ENCODE data around the gene ASTE1.
"Not testable (repeated sequence)": the region's sequence is repeated elsewhere in the genome, so short reads cannot be mapped to it uniquely, and the experiment has no call there.

The ASTE1 gene

GRCh38 chr3:130976706-130977105 lies 49.9 kb downstream of the ASTE1 start:
- no peaks in the 10 kb centered on the region for H3K9me3 Mint-ChIP-seq
- H3K4me3 Mint-ChIP-seq: no peak overlapping the region
- H3K36me3 Mint-ChIP-seq: peaks cover 63% of the 10 kb centered on the region
- ATAC-seq: no peak
- no peaks in the 10 kb centered on the region for H3K4me1 Mint-ChIP-seq
- H3K27ac Mint-ChIP-seq: no peak overlapping the region
- no peaks in the 10 kb centered on the region for H3K27me3 Mint-ChIP-seq

- Mint-ChIP-seq H3K4me1 (no peaks in the 10 kb centered on the region), H3K36me3 (peaks cover 67% of the 10 kb centered on the region), H3K27ac (no peak overlapping the region), H3K4me3 (no peak overlapping the region), H3K9me3 (no peaks in the 10 kb centered on the region), H3K27me3 (no peaks in the 10 kb centered on the region)
- ATAC-seq: no peak
Observed at GRCh38 chr3:130975251-130975650, 51.4 kb downstream of the ASTE1 start.

- no peak overlapping the region for H3K4me3 Mint-ChIP-seq
- peaks cover 71% of the 10 kb centered on the region for H3K36me3 Mint-ChIP-seq
- H3K9me3 Mint-ChIP-seq: no peaks in the 10 kb centered on the region
- ATAC-seq: no peak
- no peak overlapping the region for H3K27ac Mint-ChIP-seq
- no peaks in the 10 kb centered on the region for H3K4me1 Mint-ChIP-seq
- H3K27me3 Mint-ChIP-seq: no peaks in the 10 kb centered on the region
Observed at GRCh38 chr3:130974201-130974600, 52.4 kb downstream of the ASTE1 start.

- no peaks in the 10 kb centered on the region for H3K9me3 Mint-ChIP-seq
- H3K4me1 Mint-ChIP-seq: no peaks in the 10 kb centered on the region
- H3K27me3 Mint-ChIP-seq: no peaks in the 10 kb centered on the region
- peaks cover 74% of the 10 kb centered on the region for H3K36me3 Mint-ChIP-seq
- no peak overlapping the region for H3K27ac Mint-ChIP-seq
- no peak overlapping the region for H3K4me3 Mint-ChIP-seq
- ATAC-seq: no peak
Observed at GRCh38 chr3:130973406-130973805, 53.2 kb downstream of the ASTE1 start.

- H3K4me3 Mint-ChIP-seq, ATAC-seq, H3K9me3 Mint-ChIP-seq, H3K27me3 Mint-ChIP-seq, H3K4me1 Mint-ChIP-seq, H3K27ac Mint-ChIP-seq: not testable (repeated sequence)
- peaks cover 82% of the 10 kb centered on the region for H3K36me3 Mint-ChIP-seq
Observed at GRCh38 chr3:130972592-130972991, 54.0 kb downstream of the ASTE1 start.

GRCh38 chr3:130971208-130971607 lies 55.4 kb downstream of the ASTE1 start:
- Mint-ChIP-seq H3K9me3 (no peaks in the 10 kb centered on the region), H3K4me1 (no peaks in the 10 kb centered on the region), H3K36me3 (peaks cover 90% of the 10 kb centered on the region), H3K27me3 (no peaks in the 10 kb centered on the region), H3K27ac (no peak overlapping the region), H3K4me3 (no peak overlapping the region)
- ATAC-seq: no peak

- no peaks in the 10 kb centered on the region for H3K4me1 Mint-ChIP-seq
- ATAC-seq: no peak
- no peaks in the 10 kb centered on the region for H3K27me3 Mint-ChIP-seq
- H3K4me3 Mint-ChIP-seq: no peak overlapping the region
- peaks cover 95% of the 10 kb centered on the region for H3K36me3 Mint-ChIP-seq
- no peak overlapping the region for H3K27ac Mint-ChIP-seq
- H3K9me3 Mint-ChIP-seq: no peaks in the 10 kb centered on the region
Observed at GRCh38 chr3:130969621-130970020, 57.0 kb downstream of the ASTE1 start.

- no peaks in the 10 kb centered on the region for H3K9me3 Mint-ChIP-seq
- peaks cover 87% of the 10 kb centered on the region for H3K36me3 Mint-ChIP-seq
- no peak overlapping the region for H3K27ac Mint-ChIP-seq
- no peaks in the 10 kb centered on the region for H3K27me3 Mint-ChIP-seq
- ATAC-seq: no peak
- H3K4me1 Mint-ChIP-seq: no peaks in the 10 kb centered on the region
- H3K4me3 Mint-ChIP-seq: no peak overlapping the region
Observed at GRCh38 chr3:130968221-130968620, 58.4 kb downstream of the ASTE1 start.

GRCh38 chr3:130967281-130967680 lies 59.3 kb downstream of the ASTE1 start:
- Mint-ChIP-seq H3K36me3 (peaks cover 83% of the 10 kb centered on the region), H3K4me3 (no peak overlapping the region), H3K27ac (no peak overlapping the region), H3K27me3 (no peaks in the 10 kb centered on the region), H3K9me3 (no peaks in the 10 kb centered on the region), H3K4me1 (no peaks in the 10 kb centered on the region)
- no peak for ATAC-seq

- Mint-ChIP-seq H3K27ac (no peak overlapping the region), H3K36me3 (peaks cover 73% of the 10 kb centered on the region), H3K4me3 (no peak overlapping the region)
Observed at GRCh38 chr3:130963878-130964277, 62.7 kb downstream of the ASTE1 start.

More at GRCh38 chr3:130963878-130964277, 62.7 kb downstream of the ASTE1 start:
- Mint-ChIP-seq H3K9me3 (no peaks in the 10 kb centered on the region), H3K4me1 (no peaks in the 10 kb centered on the region), H3K27me3 (no peaks in the 10 kb centered on the region)
- no peak for ATAC-seq
